ENCODE results near the gene RFC4.

The RFC4 gene

DNA sequence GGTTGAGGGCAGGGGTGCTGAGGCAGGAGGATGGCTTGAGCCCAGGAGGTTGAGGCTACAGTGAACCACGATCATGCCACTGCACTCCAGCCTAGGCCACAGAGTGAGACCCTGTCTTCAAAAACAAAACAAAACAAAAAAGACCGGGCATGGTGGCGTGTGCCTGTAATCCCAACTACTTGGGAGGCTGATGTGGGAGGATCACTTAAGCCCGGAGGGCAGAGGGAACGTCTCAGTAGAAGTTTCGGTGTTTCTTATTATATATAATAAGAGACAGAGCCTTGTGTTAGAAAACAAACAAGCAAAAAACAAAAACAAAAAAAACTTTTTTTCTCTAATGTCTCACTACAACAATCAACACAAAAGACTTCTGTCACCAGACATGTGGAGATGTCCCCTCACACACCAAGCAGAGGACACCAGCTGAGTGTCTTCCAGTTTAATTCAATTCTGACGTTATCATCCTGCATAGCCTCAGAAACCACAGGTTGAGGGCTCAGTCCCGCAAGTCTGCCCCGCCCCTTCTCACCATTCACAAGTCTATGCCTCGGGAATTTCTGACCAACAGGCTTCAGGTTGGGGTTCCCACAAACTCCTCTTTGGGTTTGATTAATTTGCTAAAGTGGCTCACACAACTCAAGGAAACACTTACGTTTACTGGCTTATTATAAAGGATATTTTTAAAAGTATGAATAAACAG lies 46.9 kb downstream of the RFC4 start:
- peaks cover 4% of the 10 kb centered on the region; the same call in 1 of the 2 replicates for H3K4me1 ChIP-seq (ENCODE audit: insufficient read depth, low read length)
- H3K9me3 ChIP-seq (ENCODE audit: control insufficient read depth, insufficient read depth, low read length): no peaks in the 10 kb centered on the region
- no peak overlapping the region for H3K9ac ChIP-seq (ENCODE audit: low read depth, low read length)
- no peaks in the 10 kb centered on the region for H3K36me3 ChIP-seq (ENCODE audit: insufficient read depth, low read length)

DNA sequence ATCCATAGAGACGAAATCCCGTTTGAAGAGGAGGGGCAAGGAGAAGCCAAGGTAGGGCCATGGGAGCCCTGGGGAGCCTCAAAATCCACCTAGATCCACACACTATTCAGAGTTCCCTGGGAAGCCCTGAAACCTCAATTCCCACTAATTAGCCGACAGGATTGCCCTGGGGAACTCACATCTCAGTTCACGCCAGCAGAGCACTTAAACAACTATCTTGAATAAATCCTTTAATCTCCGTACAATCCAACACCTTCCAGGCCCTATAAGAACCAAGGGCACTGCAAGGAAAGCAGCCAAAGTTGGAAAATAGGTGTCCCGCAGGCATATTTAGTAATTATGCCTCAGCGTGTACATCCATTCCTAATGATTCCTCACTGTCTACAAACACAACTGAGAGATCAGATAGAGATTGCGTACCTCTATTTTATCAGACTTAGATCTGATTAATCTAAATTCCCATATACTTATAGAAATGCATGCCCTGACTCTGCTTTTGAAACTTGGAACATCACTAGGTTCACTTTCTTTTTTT lies 48.5 kb downstream of the RFC4 start:
- Histone ChIP-seq H3K4me1 (ENCODE audit: insufficient read depth, low read length) (peaks cover 4% of the 10 kb centered on the region; the same call in 1 of the 2 replicates), H3K36me3 (ENCODE audit: insufficient read depth, low read length) (no peaks in the 10 kb centered on the region), H3K9me3 (ENCODE audit: control insufficient read depth, insufficient read depth, low read length) (no peaks in the 10 kb centered on the region), H3K9ac (ENCODE audit: low read depth, low read length) (no peak overlapping the region)

DNA sequence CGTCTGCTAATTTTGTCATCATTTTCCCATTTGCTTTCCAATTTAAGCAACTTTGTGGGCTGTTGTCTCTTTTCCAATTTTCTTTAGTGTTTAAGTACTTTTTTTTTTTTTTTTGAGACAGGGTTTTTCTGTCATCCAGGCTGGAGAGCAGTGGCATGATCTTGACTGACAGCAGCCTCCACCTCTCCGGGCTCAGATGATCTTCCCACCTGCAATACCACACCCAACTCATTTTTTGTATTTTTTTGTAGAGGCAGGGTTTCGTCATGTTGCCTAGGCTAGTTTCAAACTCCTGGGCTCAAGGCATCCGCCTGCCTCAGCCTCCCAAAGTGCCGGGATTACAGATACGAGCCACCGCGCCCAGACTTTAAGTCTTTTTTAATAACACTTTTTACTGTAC lies 49.1 kb downstream of the RFC4 start:
- H3K4me1 ChIP-seq (ENCODE audit: insufficient read depth, low read length): peaks cover 4% of the 10 kb centered on the region; the same call in 1 of the 2 replicates
- no peaks in the 10 kb centered on the region for H3K36me3 ChIP-seq (ENCODE audit: insufficient read depth, low read length)
- H3K9me3 ChIP-seq (ENCODE audit: control insufficient read depth, insufficient read depth, low read length): no peaks in the 10 kb centered on the region
- no peak overlapping the region for H3K9ac ChIP-seq (ENCODE audit: low read depth, low read length)

DNA sequence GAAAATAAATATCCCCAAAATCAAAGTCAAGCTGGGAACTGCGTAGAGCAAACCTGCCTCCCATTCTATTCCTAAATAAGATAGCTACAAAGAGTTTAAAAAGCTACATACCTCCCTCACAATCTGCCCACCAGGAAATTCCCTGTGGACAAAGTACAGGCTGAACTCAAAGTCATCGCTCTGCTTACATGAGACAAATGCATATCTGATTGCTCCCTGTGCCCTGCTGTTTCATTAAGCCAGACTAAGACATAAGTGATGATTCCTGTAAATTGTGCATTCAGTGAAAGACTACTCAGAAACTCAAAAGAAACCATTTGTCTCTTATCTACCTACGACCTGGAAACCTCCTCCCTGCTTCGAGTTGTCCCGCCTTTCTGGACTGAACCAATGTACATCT lies 51.4 kb downstream of the RFC4 start:
- H3K36me3 ChIP-seq (ENCODE audit: insufficient read depth, low read length): no peaks in the 10 kb centered on the region
- peaks cover 12% of the 10 kb centered on the region; the same call in 1 of the 2 replicates for H3K4me1 ChIP-seq (ENCODE audit: insufficient read depth, low read length)
- H3K9ac ChIP-seq (ENCODE audit: low read depth, low read length): no peak overlapping the region
- H3K9me3 ChIP-seq (ENCODE audit: control insufficient read depth, insufficient read depth, low read length): no peaks in the 10 kb centered on the region

DNA sequence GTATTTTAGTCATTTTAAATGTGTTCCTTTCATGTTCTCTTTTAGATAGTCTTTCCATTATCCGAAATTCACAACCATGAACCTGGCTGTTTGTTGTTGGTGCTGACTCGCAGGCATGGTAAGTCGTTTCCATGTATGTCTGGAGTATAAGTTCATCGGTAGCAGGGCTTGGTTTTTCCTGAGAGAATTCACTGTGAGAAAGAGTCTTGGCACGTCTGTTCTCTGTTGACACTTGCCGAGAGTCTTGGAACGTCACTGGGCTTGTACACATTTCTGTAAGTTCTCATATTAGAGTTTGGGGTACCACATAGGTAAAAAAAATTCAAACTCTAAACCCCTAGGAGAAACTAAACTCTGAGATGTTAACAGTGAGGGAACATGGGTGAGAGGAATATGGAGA lies 52.3 kb downstream of the RFC4 start:
- no peaks in the 10 kb centered on the region for H3K9me3 ChIP-seq (ENCODE audit: control insufficient read depth, insufficient read depth, low read length)
- peaks cover 12% of the 10 kb centered on the region; the same call in 1 of the 2 replicates for H3K4me1 ChIP-seq (ENCODE audit: insufficient read depth, low read length)
- no peaks in the 10 kb centered on the region for H3K36me3 ChIP-seq (ENCODE audit: insufficient read depth, low read length)
- H3K9ac ChIP-seq (ENCODE audit: low read depth, low read length): no peak overlapping the region

DNA sequence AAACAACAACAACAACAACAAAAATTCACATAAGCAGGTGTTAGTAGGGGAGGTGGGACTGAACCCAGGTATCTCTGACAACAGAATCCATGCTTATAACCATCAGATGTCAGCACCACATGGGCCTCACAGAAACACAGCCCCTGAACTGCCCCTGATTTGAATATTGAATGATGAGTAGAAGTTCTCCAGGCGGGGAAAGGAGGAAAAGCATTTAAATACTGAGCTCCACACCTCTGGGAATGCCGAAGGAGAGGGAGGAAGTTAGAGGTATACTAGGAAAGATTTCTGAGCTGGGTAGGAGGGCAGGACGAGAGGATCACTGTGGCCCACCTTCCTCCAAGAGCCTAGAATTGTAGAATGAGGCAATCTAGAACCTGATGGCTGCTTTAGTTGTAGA lies 54.8 kb downstream of the RFC4 start:
- no peaks in the 10 kb centered on the region for H3K9me3 ChIP-seq (ENCODE audit: control insufficient read depth, insufficient read depth, low read length)
- peaks cover 12% of the 10 kb centered on the region; the same call in 1 of the 2 replicates for H3K4me1 ChIP-seq (ENCODE audit: insufficient read depth, low read length)

DNA sequence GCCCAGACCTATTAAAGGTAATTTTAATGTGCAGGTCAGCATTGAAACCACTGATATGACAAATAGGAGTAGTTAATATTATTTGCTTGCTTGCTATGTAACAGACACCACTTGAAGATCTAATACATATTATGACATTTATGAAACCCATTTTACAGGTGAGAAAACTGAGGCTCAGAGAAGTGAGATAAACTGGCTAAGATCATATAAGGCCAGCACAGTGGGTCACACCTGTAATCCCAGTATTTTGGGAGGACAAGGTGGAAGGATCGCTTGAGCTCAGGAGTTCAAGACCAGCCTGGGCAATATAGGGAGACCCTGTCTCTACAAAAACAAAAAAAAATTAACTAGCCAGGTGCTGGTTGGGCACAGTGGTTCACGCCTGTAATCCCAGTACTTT lies 56.0 kb downstream of the RFC4 start:
- H3K9ac ChIP-seq (ENCODE audit: low read depth, low read length): no peak overlapping the region
- no peaks in the 10 kb centered on the region for H3K36me3 ChIP-seq (ENCODE audit: insufficient read depth, low read length)
- peaks cover 19% of the 10 kb centered on the region for H3K4me1 ChIP-seq (ENCODE audit: insufficient read depth, low read length)
- H3K9me3 ChIP-seq (ENCODE audit: control insufficient read depth, insufficient read depth, low read length): no peaks in the 10 kb centered on the region

More for the DNA sequence above, 54.8 kb downstream of the RFC4 start:
- Histone ChIP-seq H3K9ac (ENCODE audit: low read depth, low read length) (no peak overlapping the region), H3K36me3 (ENCODE audit: insufficient read depth, low read length) (no peaks in the 10 kb centered on the region)

DNA sequence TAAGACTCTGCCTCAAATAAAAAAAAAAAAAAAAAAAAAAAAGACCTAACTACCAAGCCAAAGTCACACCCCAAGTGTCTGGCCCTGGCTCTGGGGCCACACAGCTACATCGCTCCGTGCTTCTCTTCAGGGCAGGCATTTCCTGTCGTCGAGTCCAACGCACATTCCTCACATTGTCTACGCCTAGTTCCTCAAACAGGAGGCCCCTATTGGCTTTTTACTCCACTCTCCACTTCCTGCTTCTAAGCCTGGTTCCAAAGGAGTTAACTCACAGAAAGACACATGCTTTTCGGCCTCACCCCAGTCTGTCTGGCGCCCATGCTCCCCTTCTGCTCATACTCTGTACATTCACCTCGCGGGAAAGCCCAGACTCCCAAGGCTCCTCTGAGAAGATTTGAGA lies 60.3 kb downstream of the RFC4 start:
- H3K4me1 ChIP-seq (ENCODE audit: insufficient read depth, low read length): peaks cover 17% of the 10 kb centered on the region
- no peaks in the 10 kb centered on the region for H3K9me3 ChIP-seq (ENCODE audit: control insufficient read depth, insufficient read depth, low read length)
- H3K9ac ChIP-seq (ENCODE audit: low read depth, low read length): no peak overlapping the region
- H3K36me3 ChIP-seq (ENCODE audit: insufficient read depth, low read length): no peaks in the 10 kb centered on the region

DNA sequence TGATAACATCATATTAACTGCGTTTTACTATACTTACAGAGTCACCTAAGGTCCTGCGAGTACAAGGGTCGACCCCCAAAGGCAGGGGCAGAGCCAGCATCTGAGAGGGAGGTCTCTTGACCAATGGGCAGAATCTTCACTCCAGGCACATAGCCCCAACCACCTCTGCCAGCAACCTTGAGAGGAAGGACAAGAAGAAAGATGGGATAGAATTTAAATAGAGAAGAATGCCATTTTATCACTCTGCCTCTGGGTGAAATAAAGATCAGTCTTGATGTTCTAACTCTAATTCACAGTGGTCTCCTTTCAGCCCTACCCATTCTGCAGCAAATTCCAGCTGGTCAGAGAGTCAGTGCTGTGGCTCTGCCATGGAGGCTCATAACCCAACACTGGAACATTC lies 62.6 kb downstream of the RFC4 start:
- no peak overlapping the region for H3K9ac ChIP-seq (ENCODE audit: low read depth, low read length)
- no peaks in the 10 kb centered on the region for H3K9me3 ChIP-seq (ENCODE audit: control insufficient read depth, insufficient read depth, low read length)
- H3K4me1 ChIP-seq (ENCODE audit: insufficient read depth, low read length): peaks cover 27% of the 10 kb centered on the region
- no peaks in the 10 kb centered on the region for H3K36me3 ChIP-seq (ENCODE audit: insufficient read depth, low read length)

DNA sequence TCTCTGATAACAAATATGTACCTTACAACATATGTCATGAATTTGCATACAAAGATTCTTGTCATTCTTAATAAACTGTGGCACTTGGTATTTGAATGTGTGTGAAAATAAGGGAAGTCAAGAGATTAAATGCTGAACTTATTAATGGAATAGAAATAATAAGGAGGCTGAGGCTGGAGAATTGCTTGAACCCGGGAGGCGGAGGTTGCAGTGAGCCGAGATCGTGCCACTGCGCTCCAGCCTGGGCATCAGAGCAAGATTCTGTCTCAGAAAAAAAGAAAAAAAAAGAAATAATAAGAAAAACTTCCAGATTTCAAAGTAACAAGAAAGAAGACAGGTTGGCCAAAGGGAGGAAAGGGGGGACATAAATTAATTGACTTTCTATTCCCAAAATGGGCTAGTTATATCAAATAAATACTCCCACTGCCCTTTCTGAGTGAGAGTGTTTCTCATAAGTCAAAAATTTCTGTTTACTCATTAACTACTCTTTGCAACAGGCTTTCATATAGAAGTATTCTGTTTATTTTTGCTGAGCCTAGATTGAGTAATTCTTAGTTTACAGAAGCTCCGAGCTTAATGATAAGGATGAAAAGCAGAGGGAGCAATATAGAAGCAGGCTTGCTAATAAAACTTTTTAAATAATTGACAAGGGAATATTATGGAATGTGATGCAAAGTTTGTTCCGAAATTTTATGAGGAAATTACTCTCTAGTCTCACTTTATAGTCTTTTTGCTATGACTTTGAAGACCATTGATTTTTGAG lies 63.5 kb downstream of the RFC4 start:
- H3K9me3 ChIP-seq (ENCODE audit: control insufficient read depth, insufficient read depth, low read length): no peaks in the 10 kb centered on the region
- H3K36me3 ChIP-seq (ENCODE audit: insufficient read depth, low read length): no peaks in the 10 kb centered on the region
- peaks cover 27% of the 10 kb centered on the region for H3K4me1 ChIP-seq (ENCODE audit: insufficient read depth, low read length)
- no peak overlapping the region for H3K9ac ChIP-seq (ENCODE audit: low read depth, low read length)
